Stimulated activated CD8-positive, alpha-beta memory T cell treated with anti-CD3 and anti-CD28 coated beads, Interleukin-2, amount 100 ng/mL, for 1 hour (primary cell): ENCODE results near the gene WNT8B.

Experiments
- DNase-seq, 2 donors: peaks; one replicate each; pipeline ENCODE4 v3.0.0-alpha.2; 2020; ENCODE audit warnings: low read depth in 2 of 2

WNT8B gene

DNA sequence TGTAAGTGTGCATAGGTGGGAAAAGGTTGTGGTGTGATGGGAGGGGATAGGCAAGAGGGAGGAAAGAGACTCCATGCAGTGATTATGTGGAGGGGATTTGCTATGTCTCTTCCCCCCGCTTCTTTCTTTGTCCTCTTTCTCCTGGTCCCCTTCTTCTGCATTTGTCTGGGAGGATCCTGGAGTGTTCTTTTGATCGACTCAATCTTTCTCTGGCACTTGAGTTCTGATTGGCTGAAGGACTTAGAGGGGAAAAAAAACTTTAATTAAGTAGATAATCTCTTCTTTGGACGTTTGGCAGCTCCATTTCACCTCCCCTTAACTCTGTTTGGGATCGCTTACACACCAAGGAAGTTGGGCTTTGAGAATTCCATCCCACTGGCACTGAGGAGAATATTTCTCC lies at the start of gene WNT8B:
Gene WNT8B, plus strand, starts transcription at position 301 of the 400 bp plus-strand sequence. CDS start 160 bp downstream, outside the sequence.
- no peak for DNase-seq

DNA sequence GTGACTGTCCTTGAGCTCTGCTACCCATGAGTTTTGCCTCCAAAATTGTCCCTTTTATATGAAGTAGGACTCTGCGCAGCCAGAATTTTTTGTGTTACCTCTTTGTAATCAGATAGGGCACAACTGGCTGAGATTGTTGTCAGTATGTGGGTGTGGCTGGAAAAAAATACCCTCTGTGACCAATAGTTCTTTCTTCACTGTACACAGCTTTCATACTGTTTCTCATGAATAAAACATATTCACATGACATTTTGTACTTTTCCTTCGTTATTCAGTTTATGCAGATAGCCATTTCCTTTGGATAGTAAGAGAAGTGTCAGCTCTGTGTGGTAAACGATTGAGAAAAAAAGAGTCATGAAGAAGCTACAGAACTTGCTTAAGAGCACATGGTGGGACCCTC lies 49.6 kb upstream of the WNT8B start:
- DNase-seq, result no peak

GRCh38 chr10:100419911-100420449 lies 42.8 kb upstream of the WNT8B start:
- DNase-seq, result no peak

DNA sequence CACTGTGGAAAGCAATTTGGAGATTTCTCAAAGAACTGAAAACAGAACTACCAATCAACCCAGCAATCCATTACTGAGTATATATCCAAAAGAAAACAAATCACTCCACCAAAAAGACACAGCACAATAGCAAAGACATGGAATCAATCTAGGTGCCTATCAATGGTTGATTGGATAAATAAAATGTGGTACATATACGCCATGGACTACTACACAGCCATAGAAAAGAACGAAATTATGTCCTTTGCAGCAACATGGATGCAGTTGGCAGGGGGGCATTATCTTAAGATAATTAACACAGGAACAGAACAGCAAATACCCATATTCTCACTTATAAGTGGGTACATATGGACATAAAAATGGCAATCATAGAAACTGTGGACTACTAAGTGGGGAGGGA lies 35.4 kb upstream of the WNT8B start:
- no peak for DNase-seq

DNA sequence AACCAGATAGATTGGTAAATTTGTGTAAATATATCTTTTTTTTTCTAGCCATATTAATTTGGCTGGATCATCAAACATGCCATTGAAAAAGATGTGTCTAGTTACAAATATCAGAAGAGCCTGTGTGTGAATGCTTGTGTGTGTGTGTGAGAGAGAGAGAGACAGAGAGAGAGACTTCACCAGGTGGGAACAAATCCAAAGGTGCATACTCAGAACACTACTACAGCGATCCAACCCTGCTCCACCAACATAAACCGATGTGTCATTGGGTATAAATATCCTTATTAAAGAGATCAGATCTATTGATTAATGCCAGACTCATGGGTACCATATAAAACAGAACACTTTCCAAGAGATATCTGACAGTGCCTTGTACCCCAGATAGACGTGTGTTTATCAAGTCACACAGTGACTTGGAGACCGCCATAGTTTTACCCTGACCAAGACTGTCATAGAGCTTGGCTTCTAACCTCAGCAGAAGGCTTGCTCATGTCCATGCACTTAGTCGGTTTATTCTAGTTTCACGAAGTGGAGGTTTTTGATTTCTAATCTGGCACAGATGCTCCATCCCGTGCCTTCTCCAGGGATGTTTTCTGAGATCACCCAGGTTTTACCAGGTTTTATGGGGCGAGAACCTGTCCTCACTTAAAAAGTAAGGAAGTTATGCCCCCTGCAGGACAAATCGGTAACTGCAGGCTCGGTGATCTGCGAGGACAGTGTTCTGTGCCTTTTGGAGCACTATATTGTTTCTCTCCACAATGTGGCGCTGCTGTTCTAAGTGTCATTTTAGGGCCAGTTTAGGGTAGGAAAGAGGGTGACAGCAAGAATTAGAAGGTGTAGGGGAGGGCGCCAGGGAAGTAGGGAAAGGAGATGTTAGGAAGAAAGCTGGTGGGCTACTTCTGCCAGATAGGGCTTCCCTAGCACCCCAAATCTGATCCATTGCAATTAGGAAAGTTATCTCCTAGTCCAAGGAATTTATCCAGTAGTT lies 29.3 kb upstream of the WNT8B start:
- peak; percentile 88 to 95 for DNase-seq

- no peak for DNase-seq
Observed at GRCh38 chr10:100436255-100436654, 26.6 kb upstream of the WNT8B start.

- no peak for DNase-seq
Observed at GRCh38 chr10:100438674-100439315, 24.0 kb upstream of the WNT8B start.

- DNase-seq, result no peak
Observed at GRCh38 chr10:100442548-100442947, 20.3 kb upstream of the WNT8B start.

- no peak for DNase-seq
Observed at GRCh38 chr10:100446130-100446761, 16.6 kb upstream of the WNT8B start.

GRCh38 chr10:100447663-100448062 lies 15.1 kb upstream of the WNT8B start:
- DNase-seq, result no peak

DNA sequence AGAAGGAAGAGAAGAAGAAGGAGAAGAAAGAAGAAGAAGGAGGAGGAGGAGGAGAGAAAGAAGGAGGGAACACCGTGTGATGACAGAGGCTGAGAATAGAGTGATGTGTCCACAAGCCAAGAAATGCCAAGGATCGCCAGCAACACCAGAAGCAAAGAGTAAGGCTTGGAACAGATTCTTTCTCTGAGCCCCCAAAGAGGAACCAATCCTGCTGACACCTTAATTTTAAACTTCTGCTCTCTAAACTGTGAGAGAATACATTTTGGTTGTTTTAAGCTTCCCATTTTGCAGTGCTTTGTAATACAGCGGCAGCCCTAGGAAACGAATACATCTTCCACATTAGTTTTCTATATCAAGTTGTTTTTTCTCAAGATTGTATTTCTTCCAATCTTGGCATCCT lies 13.9 kb upstream of the WNT8B start:
- no peak for DNase-seq

GRCh38 chr10:100468322-100468721 lies 5.5 kb downstream of the WNT8B start:
- DNase-seq, result no peak

DNA sequence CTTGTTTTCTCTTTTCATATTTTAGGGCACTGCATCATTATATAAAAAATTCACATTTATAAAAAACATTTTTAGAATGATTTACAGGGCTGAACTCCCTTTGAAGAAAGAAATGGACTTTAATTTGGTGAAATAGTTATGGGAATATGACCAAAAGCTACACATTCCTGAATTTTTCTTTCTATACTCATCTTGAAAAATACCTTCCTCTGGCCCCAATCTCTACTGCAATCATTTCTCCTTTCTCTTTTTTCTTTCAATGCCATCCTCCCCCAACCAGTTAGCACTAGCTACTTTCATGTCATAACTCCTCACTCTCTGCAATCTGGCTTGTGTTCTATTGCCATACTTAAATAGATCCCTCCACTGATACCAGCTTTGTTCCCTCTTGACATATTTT lies 6.2 kb downstream of the WNT8B start:
- DNase-seq, result no peak

DNA sequence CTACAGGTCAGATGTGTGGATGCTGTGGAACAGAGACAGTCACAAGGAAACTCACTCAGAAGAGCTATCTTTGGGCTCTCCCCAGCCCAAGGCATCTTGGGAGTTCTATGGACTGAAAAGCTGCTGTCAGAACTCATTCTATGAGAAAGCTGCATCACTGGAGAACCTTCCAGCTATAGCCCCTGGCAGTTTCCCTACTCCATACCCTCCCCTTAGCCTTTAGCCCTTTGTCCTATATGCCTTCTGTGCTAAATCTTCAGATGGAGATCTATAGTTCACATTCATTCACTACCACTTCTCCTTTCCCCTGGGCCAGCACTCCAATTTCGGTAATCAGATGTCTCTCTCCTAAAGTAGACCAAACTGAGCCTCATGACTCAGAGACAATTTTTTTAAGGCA lies 6.9 kb downstream of the WNT8B start:
- DNase-seq, result no peak

DNA sequence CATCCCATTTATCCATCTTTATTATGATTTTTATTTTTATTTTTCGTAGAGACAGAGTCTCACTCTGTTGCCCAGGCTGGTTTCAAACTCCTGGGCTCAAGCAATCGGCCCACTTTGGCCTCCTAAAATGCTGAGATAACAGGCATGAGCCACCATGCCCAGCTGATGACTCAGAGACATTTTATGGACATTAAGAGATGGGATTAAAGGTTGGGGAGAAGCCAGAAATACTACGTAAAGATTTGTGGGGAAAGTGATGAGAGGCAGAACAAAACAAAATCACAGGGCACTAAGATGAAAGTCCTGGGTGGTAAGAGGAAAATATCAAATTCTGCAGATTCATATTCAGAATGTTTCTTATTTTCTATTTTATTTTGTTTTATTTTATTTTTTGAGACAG lies 7.6 kb downstream of the WNT8B start:
- DNase-seq, result no peak

DNA sequence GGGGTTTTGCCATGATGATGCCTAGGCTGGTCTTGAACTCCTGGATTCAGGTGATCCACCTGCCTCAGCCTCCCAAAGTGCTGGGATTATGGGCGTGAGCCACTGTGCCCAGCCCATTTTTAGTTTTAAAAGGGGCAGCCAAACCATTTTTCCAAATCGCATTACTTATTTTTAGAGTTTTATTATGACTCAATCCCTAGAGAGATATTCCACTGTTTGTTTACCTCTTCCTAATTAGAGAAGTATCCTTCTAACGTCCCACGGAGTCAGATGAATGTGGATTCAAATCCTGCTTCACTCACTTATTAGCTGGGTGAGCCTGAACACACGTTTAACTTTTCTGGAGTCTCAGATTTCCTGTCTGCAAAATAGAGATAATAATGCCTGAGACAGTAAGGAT lies 15.2 kb downstream of the WNT8B start:
- DNase-seq, result no peak

DNA sequence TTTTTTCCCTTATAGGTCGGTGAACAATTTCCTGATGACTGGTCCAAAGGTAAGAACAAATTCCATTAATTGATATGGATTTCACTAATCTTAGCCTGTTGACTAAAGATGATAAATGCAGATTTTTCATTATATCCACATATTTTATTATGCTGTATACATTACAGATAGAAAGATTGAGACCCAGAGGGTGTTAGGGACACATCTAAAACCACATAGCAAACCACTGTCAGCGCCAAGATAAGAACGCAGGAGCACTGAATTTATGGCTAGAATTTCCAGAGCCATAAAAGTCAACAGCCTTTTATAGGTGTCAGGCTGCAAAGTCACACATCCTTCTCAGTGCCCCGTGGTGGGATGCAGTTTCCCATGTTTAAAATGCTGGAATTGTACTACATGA lies 16.2 kb downstream of the WNT8B start:
- no peak for DNase-seq

- no peak for DNase-seq
Observed at GRCh38 chr10:100480002-100480401, 17.2 kb downstream of the WNT8B start.

DNA sequence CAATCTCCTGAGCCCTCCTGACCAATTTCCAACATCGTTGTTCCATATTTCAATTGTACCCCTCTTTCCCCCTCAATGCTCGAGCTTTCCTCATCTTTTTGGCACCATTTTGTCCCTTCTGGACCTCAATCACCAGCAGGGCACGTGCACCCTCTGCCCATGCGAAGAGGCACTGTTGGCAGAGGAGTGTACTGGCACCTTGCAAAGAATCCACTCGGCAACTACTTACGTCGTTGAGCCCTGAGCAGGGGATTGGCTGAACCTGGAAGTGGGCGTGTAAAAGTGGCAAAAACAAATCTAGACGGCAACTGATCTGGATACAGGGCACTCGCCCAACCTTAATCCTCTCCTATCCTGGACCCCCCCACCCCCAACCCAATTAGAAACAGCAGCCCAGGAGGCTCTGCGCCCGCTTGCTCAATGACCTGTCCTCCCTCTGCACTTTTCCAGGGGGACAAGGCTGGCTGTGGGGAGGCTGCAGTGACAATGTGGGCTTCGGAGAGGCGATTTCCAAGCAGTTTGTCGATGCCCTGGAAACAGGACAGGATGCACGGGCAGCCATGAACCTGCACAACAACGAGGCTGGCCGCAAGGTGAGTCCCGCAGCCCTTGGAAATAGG lies 18.8 kb downstream of the WNT8B start:
- DNase-seq, result peak; percentile 79 to 83

- DNase-seq, result peak; percentile 28 to 32
Observed at GRCh38 chr10:100482181-100482833, 19.5 kb downstream of the WNT8B start.

DNA sequence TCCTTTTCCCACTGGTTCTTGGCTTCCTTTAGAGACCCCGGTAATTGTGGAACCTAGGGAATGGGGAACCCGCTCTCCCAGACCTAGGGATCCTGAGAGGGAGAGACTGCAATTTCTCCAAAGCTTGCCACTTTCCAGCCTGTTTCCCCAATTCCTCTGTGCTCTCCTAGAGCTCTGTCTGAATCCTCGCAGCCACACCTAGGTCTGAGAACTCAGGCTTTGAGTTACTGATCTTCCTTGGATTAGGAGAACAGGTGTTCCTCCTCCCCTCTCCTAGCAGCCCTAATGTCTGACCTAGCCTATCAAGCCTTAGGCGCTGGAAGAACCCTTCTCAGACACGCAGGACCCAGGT lies 20.0 kb downstream of the WNT8B start:
- DNase-seq, result no peak
